Epithelial cell of esophagus (primary cell): ENCODE measurements around the gene IFT22.
"Not testable (repeated sequence)": the region's sequence is repeated elsewhere in the genome, so short reads cannot be mapped to it uniquely, and the experiment has no call there.

Source experiments
- DNase-seq: peaks from one replicate; pipeline ENCODE4 v3.0.0; 2010; ENCODE audit warnings: low read depth
- H3K4me3 ChIP-seq: 2 replicates; pipeline ENCODE4 v1.5.1; 2011; ENCODE audit warnings: mild to moderate bottlenecking, low read length, control low read depth
- TF ChIP-seq, protein P1 (sequence below): IDR thresholded peaks from 2 replicates; pipeline ENCODE4 v1.5.1; 2011; ENCODE audit warnings: low read depth, mild to moderate bottlenecking, low read length, control low read depth, inconsistent platforms; ENCODE audit not compliant: insufficient read depth; ENCODE audit errors: missing control alignments

IFT22 gene

DNA sequence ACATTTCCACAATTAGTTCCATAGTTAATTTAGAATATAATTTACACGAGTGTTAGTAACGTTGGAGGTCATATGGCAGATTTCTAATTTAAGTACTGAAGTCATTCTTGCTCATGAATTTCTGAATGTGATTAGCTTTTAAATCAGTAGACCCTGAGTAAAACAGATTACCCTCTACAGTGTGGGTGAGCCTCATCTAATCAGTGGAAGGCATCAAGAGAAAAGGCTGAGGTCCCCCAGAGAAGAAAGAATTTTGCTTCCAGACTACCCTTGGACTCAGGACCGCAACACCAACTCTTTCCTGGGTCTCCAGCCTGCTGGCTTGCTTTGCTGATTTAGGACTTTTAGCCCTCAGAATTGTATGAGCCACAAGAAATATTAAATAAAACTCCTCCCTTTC lies 33.2 kb downstream of the IFT22 start:
- TF ChIP-seq, protein P1, sequence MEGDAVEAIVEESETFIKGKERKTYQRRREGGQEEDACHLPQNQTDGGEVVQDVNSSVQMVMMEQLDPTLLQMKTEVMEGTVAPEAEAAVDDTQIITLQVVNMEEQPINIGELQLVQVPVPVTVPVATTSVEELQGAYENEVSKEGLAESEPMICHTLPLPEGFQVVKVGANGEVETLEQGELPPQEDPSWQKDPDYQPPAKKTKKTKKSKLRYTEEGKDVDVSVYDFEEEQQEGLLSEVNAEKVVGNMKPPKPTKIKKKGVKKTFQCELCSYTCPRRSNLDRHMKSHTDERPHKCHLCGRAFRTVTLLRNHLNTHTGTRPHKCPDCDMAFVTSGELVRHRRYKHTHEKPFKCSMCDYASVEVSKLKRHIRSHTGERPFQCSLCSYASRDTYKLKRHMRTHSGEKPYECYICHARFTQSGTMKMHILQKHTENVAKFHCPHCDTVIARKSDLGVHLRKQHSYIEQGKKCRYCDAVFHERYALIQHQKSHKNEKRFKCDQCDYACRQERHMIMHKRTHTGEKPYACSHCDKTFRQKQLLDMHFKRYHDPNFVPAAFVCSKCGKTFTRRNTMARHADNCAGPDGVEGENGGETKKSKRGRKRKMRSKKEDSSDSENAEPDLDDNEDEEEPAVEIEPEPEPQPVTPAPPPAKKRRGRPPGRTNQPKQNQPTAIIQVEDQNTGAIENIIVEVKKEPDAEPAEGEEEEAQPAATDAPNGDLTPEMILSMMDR: no peak
- no peak overlapping the region for H3K4me3 ChIP-seq

DNA sequence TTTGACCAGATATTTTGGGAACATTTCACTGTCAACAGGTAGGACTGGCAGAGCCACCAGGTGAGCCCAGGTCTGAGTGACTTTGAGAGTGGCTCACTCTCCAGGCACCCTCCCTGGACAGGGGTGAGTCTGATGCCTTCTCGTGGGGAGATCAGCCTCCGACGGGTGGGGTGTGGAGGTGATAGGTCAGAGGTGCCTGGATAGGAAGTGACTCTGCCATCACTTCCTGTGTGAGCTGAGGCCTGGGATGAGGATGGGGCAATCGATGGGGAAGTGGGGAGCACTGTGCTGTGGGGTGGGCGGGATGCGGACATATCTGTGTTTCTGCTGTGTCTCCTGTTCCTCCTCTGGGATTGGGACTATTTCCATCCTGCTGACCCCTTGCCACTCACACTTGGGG lies 34.6 kb downstream of the IFT22 start:
- H3K4me3 ChIP-seq: no peak overlapping the region
- no peak for DNase-seq
- TF ChIP-seq, protein P1: no peak

More for the DNA sequence above, 33.2 kb downstream of the IFT22 start:
- no peak for DNase-seq

DNA sequence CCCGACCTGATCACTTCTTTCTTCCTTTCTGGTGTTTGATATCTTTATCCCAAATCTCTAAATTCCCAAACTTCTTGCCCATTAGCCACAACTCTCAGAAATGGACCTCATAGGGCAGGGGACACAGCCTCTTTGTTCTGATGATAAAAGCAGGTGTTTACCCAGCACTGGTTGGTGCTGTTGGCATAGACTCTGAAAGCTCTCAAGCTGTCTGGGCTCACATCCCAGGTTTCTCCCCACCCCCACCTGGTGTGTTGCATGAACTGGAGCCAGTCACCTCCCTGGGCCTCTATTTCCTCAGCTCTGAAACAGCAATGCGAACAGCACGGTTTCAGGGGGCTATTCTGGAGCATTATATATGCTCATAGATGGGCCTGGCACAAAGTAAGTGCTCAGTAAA lies 35.7 kb downstream of the IFT22 start:
- not testable (repeated sequence) for H3K4me3 ChIP-seq

DNA sequence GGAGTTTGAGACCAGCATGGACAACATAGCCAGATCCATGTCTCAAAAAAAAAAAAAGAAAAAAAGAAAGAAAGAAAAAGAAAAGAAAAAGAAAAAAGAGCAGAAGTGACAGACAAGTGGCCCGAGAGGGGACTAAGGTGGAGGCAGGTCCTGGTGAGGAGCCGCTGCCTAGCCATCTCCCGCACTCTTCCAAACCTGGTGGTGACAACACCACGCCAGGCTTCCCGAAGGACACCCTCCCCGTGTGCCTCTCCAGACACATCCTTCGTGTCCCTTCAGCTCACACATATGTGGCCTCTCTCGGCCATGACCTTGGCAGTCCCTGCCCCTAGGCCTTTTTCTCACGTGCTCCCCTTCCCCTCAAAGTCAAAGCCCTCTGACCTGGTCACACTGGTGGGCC lies 36.4 kb downstream of the IFT22 start:
- H3K4me3 ChIP-seq: no peak overlapping the region
- DNase-seq: no peak
- TF ChIP-seq, protein P1: no peak

More for the DNA sequence above, 35.7 kb downstream of the IFT22 start:
- not testable (repeated sequence) for DNase-seq

DNA sequence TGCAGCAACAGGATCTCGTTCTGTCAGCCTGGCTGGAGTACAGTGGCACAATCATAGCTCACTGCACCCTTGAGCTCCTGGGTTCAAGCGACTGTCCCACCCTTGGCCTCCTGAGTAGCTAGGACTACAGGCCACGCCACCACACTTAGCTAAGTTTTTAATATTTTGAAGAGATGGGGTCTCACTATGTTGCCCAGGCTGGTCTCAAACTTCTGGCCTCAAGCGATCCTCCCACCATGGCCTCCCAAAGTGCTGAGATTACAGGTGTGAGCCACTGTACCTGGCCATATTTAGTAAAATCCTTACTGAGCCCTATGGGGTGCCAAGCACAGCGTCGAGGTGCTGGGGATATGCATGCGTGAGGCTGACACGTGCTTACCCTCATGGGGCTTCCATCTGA lies 40.7 kb downstream of the IFT22 start:
- not testable (repeated sequence) for H3K4me3 ChIP-seq, DNase-seq

DNA sequence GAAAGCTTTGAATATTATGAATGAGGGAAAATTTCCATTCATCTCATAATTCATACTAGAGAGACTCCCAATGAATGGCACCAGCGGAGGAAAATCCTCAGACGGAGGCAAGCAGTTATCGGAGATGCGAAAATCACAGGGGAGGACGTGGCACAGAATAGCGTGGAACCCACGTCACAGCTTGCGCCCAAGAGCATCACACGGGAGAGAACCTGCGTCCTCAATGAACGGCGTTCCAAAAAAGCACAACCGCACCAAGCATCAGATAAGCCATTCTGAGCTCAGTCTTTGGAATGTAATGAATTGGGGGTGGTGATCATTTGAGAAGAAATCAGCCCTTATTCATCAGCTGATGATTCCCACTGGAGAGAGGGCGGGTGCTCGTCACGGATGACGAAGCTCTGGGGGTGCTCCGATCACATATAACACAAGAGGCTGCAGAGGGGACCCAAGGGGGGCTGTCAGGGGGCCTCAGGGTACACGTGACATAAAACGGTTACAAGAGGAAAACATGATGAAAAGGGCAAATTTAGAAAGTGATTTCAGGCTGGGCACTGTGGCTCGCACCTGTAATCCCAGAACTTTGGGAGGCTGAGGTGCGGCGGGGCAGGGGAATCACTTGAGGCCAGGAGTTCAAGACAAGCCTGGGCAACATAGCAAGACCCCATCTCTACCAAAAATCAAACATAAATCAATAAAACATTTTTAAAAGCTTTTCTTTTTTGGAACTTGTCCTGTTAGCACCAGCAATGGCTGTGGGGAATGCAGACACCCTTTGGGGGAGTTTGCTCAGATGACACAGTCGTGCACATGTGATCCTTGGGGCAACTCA lies 42.9 kb downstream of the IFT22 start:
- H3K4me3 ChIP-seq: no peak overlapping the region
- no peak for DNase-seq

DNA sequence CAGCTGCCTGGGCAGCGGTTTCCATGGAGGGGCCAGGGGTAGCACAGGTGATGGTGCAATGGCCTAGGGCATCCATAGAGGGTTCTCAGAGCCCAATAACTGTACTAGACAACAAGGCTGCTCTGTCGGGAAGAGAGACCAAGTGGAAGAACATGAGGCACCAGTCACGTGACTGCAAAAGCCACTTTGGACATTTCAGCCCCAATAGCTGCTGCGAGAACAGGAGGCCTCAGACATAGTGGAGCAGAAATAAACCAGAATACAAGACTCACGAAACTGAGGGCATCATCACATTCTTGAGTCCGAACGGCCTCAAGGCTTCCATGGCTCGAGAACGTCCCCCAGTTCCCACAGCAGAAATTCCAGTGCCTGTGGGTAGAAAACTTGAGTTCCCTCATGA lies 44.5 kb downstream of the IFT22 start:
- no peak overlapping the region for H3K4me3 ChIP-seq
- TF ChIP-seq, protein P1: no peak
- no peak for DNase-seq

More for the DNA sequence above, 42.9 kb downstream of the IFT22 start:
- TF ChIP-seq, protein P1: no peak

DNA sequence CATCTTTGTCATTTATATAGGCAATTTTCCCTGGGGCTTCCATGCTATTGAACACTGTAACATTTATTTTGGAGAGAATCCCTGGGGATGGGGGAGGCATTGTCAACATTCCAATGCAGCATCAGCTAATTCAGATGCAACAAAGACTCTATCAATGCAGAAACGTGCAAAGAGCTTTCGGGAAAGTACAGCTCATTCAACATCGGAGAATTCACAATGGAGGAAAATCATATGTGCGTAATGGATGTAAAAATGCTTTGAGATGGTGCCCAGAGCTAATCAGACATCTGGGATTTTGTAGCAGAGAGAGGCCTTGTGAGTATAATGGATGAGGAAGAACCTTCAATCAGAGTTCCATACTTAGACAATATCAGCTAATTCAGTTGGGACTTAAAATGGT lies 48.4 kb downstream of the IFT22 start:
- no peak for DNase-seq
- TF ChIP-seq, protein P1: no peak
- H3K4me3 ChIP-seq: no peak overlapping the region
